ENCODE results near the gene HYAL2. TPM values are rescaled to one million over a fixed set of nuclear protein-coding genes. Genes with fewer than 3 reads are reported as not detected.

The HYAL2 gene
- total and polyA plus RNA-seq, 2 of the 8 experiments (the other 6 are each of a cell fraction or from before 2014, with no cell fraction given), result 51.9 to 176 TPM

- TF ChIP-seq SUZ12 (IDR thresholded peaks at IDR 0.05; ENCODE audit: low read length) (no peak), ZNF274 (IDR thresholded peaks at IDR 0.05; ENCODE audit: borderline replicate concordance, extremely low read depth, low read length) (no peak), POLR2A (IDR thresholded peaks at IDR 0.05; ENCODE audit: control extremely low read depth in 1 of 2, low read depth in 2 of 2, low read length in 2 of 2) (no peak), BACH1 (IDR thresholded peaks at IDR 0.05; ENCODE audit: low read length) (no peak; the same call in 1 of the 2 replicates), CREB1 (IDR thresholded peaks at IDR 0.05) (no peak), PHF8 (conservative IDR thresholded peaks at IDR 0.05; ENCODE audit: low read depth, low read length) (no peak), CBX5 (IDR thresholded peaks at IDR 0.05; ENCODE audit: low read depth, low read length) (no peak), YY1 (IDR thresholded peaks at IDR 0.05; ENCODE audit: low read depth, low read length) (no peak), SIRT6 (IDR thresholded peaks at IDR 0.05; ENCODE audit: low read length) (no peak), ATF3 (IDR thresholded peaks at IDR 0.05; ENCODE audit: insufficient read depth, low read depth, low read length) (no peak), SP2 (IDR thresholded peaks at IDR 0.05; ENCODE audit: low read length) (no peak), RNF2 (IDR thresholded peaks at IDR 0.05; ENCODE audit: borderline replicate concordance, low read depth, low read length, missing control alignments, poor library complexity, severe bottlenecking) (no peak), CEBPB (IDR thresholded peaks at IDR 0.05; ENCODE audit: low read depth, low read length) (no peak), ATF2 (IDR thresholded peaks at IDR 0.05; ENCODE audit: low read length) (no peak), KDM5A (IDR thresholded peaks at IDR 0.05; ENCODE audit: low read length) (no peak), RXRA (IDR thresholded peaks at IDR 0.05; ENCODE audit: insufficient read depth, low read depth, low read length) (no peak), TEAD4 (IDR thresholded peaks at IDR 0.05; ENCODE audit: low read depth, low read length) (peak; percentile 76), HDAC6 (IDR thresholded peaks at IDR 0.05; ENCODE audit: low read depth, low read length) (no peak), TCF12 (IDR thresholded peaks at IDR 0.05; ENCODE audit: low read depth, low read length) (no peak), EGR1 (IDR thresholded peaks at IDR 0.05; ENCODE audit: borderline replicate concordance, low read depth, low read length) (no peak), TBP (IDR thresholded peaks at IDR 0.05; ENCODE audit: low read depth, low read length) (no peak), NRF1 (IDR thresholded peaks at IDR 0.05; ENCODE audit: low read depth, low read length) (no peak), JUND (IDR thresholded peaks at IDR 0.05; ENCODE audit: low read length) (no peak), SRF (IDR thresholded peaks at IDR 0.05; ENCODE audit: low read depth, low read length) (no peak), GTF2F1 (IDR thresholded peaks at IDR 0.05; ENCODE audit: borderline replicate concordance, low read depth, low read length) (no peak)
Measured at GRCh38 chr3:50336452-50337174, 14.1 kb upstream of the HYAL2 start (continued).
